ENCODE data around the gene DNAH12.

DNA sequence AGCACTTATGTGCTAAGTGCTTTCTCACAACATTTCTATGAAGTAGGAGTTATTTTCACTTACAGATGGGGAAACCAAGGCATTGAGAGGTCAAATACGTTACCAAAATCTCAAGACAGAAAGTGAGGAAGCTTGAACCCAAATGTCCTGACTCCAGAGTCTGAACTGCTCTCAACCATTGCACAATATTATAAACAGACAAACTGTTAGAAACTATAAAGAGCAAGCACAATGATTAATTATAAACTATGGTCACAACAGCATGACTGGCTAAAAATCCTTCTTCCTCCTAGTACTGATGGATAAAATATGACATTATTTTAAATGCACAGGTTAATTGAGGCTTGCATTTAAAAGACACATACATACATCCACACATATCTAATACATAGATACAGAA is 173.8 kb downstream of the DNAH12 start:
- TF ChIP-seq, protein P1, sequence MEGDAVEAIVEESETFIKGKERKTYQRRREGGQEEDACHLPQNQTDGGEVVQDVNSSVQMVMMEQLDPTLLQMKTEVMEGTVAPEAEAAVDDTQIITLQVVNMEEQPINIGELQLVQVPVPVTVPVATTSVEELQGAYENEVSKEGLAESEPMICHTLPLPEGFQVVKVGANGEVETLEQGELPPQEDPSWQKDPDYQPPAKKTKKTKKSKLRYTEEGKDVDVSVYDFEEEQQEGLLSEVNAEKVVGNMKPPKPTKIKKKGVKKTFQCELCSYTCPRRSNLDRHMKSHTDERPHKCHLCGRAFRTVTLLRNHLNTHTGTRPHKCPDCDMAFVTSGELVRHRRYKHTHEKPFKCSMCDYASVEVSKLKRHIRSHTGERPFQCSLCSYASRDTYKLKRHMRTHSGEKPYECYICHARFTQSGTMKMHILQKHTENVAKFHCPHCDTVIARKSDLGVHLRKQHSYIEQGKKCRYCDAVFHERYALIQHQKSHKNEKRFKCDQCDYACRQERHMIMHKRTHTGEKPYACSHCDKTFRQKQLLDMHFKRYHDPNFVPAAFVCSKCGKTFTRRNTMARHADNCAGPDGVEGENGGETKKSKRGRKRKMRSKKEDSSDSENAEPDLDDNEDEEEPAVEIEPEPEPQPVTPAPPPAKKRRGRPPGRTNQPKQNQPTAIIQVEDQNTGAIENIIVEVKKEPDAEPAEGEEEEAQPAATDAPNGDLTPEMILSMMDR (IDR thresholded peaks at IDR 0.05), result no peak
- TF ChIP-seq POLR2AphosphoS5 (IDR thresholded peaks at IDR 0.05), result no peak

All from gastroesophageal sphincter (tissue), 3 donors.